Neural progenitor cell (in vitro differentiated cells): Measurements from ENCODE around the gene PLPP3.

Source experiments
- CTCF ChIP-seq: fragments of 200-600 bp; sonication (generic); IDR thresholded peaks from 2 replicates; pipeline ENCODE4 v1.5.1; 2017; ENCODE audit warnings: antibody characterized with exemption, mild to moderate bottlenecking
- EZH2phosphoT487 ChIP-seq: fragments of 200-600 bp; sonication (generic); IDR thresholded peaks from 2 replicates; pipeline ENCODE4 v1.6.1; 2017; ENCODE audit warnings: antibody characterized with exemption

- no peak for TF ChIP-seq CTCF
- no peak for TF ChIP-seq EZH2phosphoT487
Measured at GRCh38 chr1:56450004-56450666, 129.2 kb downstream of the PLPP3 start.
